ENCODE measurements around the gene CLDN7. TPM values are rescaled to one million over a fixed set of nuclear protein-coding genes. Genes with fewer than 3 reads are reported as not detected.
A peak's percentile ranks its signal among the peaks of the same experiment; 100 is the strongest.

Gene CLDN7
- total RNA-seq, 1 donor from 2014 or later, result 279 TPM

GRCh38 chr17:7235693-7236665 lies 26.3 kb downstream of the CLDN7 start:
- ATAC-seq, result no peak

GRCh38 chr17:7234083-7234951 lies 28.0 kb downstream of the CLDN7 start, which contains the start of gene DVL2:
Gene DVL2 (minus strand): TSS chr17:7234517. CDS start chr17:7234262, 255 bp downstream.
- ATAC-seq, result peak; percentile 58

GRCh38 chr17:7233701-7234082 lies 28.6 kb downstream of the CLDN7 start:
- ATAC-seq, result peak; percentile 0

GRCh38 chr17:7232114-7232513 lies 30.2 kb downstream of the CLDN7 start:
- no peak for ATAC-seq

GRCh38 chr17:7229504-7229903 lies 32.8 kb downstream of the CLDN7 start:
- ATAC-seq, result no peak

GRCh38 chr17:7228920-7229319 lies 33.4 kb downstream of the CLDN7 start:
- peak; percentile 1 for ATAC-seq

GRCh38 chr17:7226721-7227710 lies 35.3 kb downstream of the CLDN7 start:
- no peak for ATAC-seq

- ATAC-seq, result no peak
Observed at GRCh38 chr17:7225711-7226331, 36.5 kb downstream of the CLDN7 start.

- ATAC-seq, result no peak
Observed at GRCh38 chr17:7224661-7225111, 37.6 kb downstream of the CLDN7 start.

GRCh38 chr17:7224110-7224509 lies 38.2 kb downstream of the CLDN7 start:
- no peak for ATAC-seq

- ATAC-seq, result no peak
Observed at GRCh38 chr17:7223375-7223774, 38.9 kb downstream of the CLDN7 start.

GRCh38 chr17:7222972-7223292 lies 39.3 kb downstream of the CLDN7 start:
- ATAC-seq, result no peak

GRCh38 chr17:7222093-7222971 lies 39.9 kb downstream of the CLDN7 start:
- ATAC-seq, result no peak

GRCh38 chr17:7221278-7222092 lies 40.8 kb downstream of the CLDN7 start:
- ATAC-seq, result peak; percentile 24

- ATAC-seq, result peak; percentile 72
Observed at GRCh38 chr17:7220593-7221277, 41.5 kb downstream of the CLDN7 start.

- ATAC-seq, result peak; percentile 70
Observed at GRCh38 chr17:7219812-7220592, 42.3 kb downstream of the CLDN7 start, which contains the start of the genes ACADVL and DLG4. Gene ACADVL (plus strand): TSS chr17:7219938. CDS start chr17:7219985, 47 bp downstream. Gene DLG4 (minus strand): TSS chr17:7219836.

GRCh38 chr17:7219229-7219811 lies 43.0 kb downstream of the CLDN7 start:
- no peak for ATAC-seq

Measured in esophagus mucosa (tissue), 1 donor.